Measurements from ENCODE around the gene C1QB.

DNA sequence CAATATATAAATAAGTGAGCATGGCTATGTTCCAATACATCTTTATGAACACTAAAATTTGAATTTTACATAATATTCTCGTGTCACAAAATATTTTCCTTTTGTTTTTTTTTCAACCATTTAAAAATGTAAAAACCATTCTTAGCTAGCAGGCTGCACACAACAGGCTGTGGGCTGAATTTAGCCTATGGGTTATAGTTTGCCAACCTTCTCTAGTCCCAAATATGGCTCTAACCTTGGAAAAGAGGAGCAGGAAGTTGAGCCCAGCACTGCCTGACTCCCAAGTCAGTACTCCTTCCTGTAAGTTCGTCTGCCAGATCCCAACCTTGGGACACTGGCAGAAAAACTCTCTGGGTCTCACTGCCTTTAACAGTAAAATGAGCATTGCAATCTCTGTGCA is 13.4 kb downstream of the C1QB start:
- TF ChIP-seq CTCF (IDR thresholded peaks at IDR 0.05), result no peak
- no peak for TF ChIP-seq POLR2A (IDR thresholded peaks at IDR 0.05)

Measured in body of pancreas (tissue), 4 donors.